Esophagus squamous epithelium (tissue), 4 donors: ENCODE results near the gene ZDHHC11B.

Experiments used
- CTCF ChIP-seq, 6 experiments: fragments of 450-650 bp in 4 of 6; fragments of 200-600 bp in 2 of 6; sonication (generic) in 2 of 6; IDR thresholded peaks; one replicate each; pipeline ENCODE4 v1.5.1; 2016 to 2019; ENCODE audit warnings: antibody characterized with exemption in 6 of 6, mild to moderate bottlenecking in 4 of 6, moderate library complexity in 4 of 6
- POLR2A ChIP-seq, 4 donors: fragments of 450-650 bp; IDR thresholded peaks; one replicate each; pipeline ENCODE4 v1.6.1; 2017; ENCODE audit warnings: antibody characterized with exemption in 4 of 4, mild to moderate bottlenecking in 4 of 4, moderate library complexity in 3 of 4

- no peak for TF ChIP-seq POLR2A (IDR thresholded peaks at IDR 0.05)
- no peak for TF ChIP-seq CTCF (IDR thresholded peaks at IDR 0.05)
Measured at GRCh38 chr5:666816-667498, 117.6 kb downstream of the ZDHHC11B start.
